AG20443 (cell line): ENCODE results near the gene USP53.
"Not testable (repeated sequence)": the region's sequence is repeated elsewhere in the genome, so short reads cannot be mapped to it uniquely, and the experiment has no call there.

Experiments used
- DNase-seq: peaks from one replicate; pipeline ENCODE4 v3.0.0; 2012; ENCODE audit warnings: low spot score, mixed read lengths

The USP53 gene

DNA sequence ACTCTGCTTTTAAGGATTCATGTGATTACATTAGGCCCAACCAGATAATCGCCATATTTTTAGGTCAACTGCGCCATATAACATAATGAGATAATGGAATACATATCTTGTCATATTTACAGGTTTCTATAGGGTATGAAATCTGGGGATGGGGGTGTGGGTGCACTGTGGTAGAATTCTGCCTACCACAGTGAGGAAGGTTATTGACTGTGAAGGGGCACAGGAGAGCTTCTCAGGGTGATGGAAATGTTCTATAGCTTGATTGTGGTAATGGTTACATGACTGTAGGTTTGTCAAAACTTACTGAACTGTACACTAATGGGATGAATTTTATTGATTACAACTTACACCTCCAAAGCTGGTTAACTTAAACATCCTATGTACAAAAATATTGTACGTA, 15.9 kb downstream of the USP53 start:
- no peak for DNase-seq

DNA sequence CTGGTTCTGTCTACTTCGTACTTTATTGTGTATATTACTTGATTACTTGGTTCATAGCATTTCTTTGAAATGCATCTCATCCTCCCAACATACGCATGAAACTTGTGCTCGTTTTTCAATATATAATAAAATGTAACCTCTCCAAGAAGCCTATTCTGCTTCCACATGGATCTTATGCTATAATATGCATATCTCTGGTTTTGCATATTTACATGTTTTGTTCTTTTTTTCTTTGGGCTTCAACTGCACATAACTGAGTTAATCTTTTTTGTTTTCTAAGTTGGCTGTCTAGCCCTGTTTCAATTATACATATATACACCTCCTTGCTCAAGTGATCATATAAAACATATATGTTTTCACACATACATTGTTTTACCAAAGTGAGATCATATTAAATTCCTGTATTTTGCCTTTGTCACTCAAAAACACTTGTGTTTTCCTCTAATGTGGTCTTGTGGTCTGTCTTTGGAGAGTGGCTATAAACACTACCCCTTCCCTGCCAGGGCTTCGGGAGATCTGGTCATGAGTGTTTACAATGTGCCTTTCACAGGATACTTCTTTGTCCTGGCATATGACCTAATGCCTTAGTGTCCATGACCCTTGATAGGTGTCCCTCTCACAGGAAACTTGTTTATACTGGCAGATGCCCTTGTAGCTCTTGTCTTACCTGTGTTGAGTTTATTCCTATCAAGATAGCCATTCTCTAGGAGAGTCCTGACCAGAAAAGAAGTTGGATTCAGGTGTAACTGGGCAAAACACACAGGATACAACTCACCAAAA, 17.6 kb downstream of the USP53 start:
- no peak for DNase-seq

DNA sequence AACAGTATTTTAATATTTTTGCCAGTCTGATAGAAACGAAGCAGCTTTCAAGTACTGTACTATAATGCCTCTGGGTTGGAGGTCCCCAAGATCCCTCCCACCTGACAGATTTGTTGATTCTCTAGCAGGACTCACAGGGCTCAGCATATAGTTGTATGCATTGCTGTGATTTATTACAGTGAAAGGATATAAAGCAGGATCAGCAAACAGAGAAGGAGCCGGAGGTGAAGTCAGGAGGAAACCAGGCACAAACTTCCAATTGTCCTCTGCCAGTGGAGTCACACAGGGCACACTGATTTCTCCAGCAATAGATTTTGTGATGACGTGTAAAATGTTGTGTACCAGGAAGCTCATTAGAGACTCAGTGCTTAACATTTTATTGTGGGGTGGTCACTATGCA, 19.0 kb downstream of the USP53 start:
- no peak for DNase-seq

DNA sequence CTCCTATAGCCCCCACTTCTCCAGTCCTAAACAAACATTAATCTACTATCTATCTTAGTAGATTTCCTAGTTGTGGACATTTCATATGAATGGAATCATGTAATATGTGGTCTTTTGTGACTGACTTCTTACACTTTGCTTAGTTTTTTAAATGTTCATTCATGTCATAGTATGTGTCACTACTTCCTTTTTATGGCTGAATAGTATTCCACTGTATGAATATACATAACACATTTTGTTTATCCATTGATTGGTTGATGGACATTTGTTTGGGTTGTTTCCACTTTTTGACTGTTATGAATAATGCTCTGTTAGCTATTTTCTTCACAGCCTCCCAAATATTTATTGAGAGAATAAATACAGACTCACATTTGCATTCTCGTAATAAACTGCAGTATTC, 19.8 kb downstream of the USP53 start:
- no peak for DNase-seq

DNA sequence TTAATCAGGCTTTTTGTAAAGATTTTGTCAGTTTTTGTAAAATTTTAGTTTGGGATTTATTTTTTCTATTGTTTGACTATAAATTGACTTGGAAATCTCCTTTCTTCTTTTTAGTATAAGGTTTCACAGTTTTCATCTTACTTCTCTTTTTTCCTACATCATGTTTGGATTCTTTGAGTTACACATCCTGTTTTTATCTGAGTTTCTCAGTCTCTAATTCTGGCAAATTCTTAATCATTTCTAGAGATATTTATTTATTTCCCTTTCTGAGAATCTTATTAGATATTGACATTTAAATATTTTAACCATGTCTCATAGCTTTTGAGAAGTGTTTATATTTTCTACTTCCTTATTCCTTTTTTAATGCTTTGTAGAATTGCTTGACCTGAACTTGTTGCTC, 20.7 kb downstream of the USP53 start:
- no peak for DNase-seq

DNA sequence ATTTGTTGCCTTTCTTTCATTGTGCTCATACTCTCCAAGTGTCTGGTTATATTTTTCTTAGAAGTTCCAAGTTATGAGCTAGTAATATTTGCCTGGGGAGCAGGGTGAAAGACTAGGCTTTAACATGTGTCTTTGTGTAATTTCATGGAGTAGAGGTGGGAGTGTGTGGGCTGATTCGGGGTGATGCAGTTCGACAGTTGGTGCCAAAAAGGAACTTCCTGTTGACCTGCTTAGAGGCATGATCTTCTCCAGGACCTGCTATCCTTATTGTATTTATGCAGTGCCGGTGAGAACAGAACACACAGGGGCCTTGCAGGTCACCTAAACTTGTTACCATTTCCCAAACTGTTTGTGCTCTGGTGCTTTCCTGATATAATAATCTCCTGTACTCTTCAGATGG, 21.2 kb downstream of the USP53 start:
- no peak for DNase-seq

DNA sequence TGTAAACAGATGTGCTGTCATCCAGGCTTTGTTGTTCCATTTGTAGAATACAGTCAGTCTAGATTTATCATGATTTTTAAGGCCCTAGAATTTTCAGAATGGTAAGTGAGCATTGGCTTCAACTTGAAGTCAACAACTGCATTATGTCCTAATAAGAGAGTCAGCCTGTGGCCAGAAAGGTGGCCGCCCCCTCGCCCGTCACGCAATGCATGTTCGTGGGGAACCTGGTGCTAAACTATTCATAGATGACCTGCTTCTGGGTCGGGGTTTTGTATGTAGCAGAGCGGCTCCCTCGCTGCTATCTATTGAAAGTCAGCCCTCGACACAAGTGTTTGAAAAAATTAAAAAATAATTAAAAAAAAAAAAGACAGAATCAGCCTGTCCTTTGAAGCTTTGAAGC, 24.7 kb downstream of the USP53 start:
- DNase-seq = no peak

DNA sequence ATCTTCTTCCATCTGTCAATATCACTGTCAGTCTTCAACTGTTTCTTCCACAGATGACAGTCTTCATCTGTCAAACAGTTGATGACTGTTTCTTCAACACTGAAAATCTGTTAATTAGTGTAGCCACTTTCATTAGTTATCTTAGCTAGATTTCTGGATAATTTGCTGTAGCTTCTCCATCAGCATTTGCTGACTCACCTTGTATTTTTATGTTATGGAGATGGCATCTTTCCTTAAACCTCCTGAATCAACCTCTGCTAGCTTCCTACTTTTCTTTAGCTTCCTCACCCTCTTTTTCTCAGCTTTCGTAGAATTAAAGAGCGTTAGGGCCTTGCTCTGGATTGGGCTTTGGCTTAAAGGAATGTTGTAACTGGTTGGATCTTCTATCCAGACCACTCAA, 25.1 kb downstream of the USP53 start:
- DNase-seq = no peak

DNA sequence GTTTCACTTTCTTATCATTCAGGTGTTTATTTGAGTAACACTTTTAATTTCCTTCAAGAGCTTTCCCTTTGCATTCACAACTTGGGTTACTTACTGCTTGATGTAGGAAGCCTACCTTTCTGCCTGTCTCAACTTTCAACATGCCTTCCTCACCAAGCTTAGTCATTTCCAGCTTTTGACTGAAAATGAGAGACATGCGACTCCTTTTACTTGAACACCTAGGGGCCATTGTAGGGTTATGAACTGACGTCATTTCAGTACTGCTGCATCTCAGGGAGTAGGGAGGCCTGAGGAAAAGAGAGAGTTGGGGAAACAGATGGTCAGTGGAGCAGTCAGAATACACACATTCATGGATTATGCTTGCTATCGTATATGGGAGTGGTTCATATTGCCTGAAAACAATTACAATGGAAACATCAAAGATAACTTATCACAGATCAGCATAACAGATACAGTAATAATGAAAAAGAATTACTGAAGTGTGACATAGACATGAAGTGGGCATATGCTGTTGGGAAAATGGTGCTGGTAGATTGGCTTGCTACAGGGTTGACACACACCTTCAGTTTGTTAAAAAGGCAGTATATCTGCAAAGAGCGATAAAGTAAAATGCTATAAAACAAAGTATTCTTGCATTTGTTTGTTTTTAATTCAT, 25.7 kb downstream of the USP53 start:
- DNase-seq = no peak

DNA sequence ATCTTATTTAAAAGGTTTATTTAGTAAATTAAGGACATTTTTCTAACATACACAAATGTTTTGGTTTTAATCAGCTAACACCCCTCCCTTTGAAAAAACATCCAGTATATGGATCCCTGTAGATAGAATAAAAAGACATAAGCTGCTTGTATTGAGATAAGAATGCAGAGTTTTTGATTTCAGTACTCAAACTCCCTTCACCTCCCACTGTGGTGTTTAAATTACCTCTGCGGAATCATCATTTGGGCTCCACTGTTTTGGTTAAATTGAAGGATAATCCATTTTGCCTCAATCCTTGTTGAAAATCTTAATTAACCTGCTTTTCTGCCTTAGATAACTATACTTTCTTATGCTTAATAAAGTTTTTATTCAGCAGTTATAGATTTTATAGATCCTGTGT, 27.6 kb downstream of the USP53 start:
- no peak for DNase-seq

DNA sequence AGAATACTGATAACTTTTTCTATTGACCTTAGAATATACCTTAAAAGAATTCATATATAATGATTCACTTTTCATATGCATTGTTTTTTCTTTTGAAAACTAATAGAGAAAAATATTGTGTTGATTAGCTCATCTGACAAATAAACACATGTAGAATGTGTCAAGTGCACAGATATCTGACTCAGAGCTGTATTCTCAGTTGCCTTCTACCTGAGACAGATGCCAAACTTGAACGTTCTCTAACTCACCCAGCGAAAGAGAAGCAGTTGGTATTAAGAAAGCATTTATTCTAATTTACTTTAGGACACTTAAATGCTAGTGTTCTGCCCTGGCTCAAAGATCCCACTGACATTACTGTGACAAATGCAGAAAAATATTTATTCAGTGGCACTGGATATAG, 28.1 kb downstream of the USP53 start:
- DNase-seq = no peak

DNA sequence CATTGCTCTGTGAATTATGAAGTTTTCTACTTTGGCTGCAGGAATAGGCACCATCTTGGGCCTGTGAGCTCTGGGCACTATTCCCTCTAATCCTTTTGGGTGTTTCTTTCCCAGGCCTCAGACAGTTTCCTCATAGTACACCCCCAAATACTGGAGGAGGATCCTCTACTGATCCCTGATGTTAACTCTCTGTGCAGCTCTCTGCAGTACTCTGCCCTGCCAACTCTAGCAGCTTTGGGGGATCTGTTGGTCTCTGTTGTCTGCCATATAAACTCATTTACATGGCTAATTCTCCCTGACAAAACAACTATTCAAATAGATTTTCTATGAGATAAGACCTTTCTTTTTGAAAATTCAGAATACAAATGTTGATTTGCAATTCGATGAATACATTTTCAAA, 29.9 kb downstream of the USP53 start:
- no peak for DNase-seq

DNA sequence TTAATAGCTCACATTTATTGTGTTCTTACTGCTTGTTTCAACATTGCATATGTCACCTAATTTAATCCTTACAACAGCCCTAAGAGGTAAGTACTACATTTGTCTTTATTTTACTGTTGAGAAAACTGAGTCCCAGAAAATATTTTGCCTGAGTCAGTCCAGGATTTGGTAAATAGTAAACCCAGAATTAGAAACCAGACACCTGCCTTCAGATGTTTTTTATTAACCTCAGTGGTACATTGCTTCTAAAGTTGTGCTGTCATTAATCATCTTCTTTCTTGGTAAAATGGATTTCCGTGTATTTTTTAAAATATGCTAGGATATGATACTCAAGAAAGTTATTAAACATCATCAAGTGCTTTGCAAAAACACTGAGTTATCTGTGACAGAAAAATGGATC, 31.4 kb downstream of the USP53 start:
- DNase-seq = no peak

DNA sequence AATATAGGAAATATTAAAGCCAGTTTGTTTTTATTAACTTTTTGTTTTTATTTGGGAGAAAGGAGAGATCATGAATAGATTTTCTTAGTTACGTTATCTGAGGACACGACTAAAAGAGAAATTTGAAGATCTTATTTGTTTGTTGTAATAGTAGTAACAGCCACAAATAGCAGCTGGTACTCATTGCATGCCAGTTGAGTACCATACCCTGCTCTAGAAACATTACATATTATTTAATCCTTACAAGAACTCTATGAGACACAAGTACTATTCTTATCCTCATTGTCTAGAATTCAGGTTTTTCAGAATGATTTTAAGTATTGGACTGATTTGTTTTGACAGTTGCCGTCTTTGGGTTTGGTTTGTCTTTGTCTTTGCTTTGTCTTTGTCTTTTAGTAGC, 31.8 kb downstream of the USP53 start:
- no peak for DNase-seq

DNA sequence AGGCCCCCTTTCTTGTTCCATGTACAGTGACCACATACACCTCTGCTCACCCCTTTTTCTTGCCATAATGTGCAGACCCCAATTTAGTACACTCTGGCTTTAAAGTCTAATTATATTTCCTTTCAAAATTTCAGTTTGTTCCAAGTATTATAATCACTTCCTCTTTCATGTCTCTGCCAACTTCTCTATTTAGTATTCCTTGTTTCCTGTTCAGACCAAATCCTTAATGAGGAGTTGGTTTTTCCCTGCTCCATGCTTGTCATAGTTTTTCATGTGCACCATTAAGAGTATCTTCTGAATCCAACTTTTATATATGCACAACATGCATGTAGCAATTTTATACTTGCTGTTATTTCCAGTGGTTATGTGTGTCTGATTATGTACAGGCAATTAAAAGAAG, 32.3 kb downstream of the USP53 start:
- DNase-seq = no peak

DNA sequence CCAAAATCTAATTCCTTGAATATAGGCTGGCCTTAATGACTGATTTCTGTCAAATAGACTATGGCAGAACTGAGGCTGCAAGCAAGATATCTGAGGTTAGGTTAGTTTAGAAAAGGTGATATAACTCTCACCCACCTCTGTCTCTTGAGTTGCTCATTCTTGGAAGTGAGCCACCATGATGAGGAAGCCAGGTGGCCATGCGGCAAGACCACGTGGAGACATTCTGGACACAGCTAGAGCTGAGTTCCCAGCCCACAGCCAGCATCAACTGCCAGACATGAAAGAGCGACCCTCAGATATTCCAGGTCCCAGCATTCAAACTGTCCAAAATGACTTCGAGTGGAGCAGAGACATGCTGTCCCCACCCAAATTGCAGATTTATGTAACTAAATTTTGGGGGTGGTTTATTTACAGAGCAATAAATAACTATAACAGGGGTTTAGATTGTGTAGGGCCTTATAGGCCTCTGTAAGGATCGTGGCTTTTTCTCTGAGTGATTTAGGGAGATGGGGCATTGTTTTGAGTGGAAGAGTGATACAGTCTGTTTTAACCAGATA, 33.7 kb downstream of the USP53 start:
- DNase-seq = no peak

DNA sequence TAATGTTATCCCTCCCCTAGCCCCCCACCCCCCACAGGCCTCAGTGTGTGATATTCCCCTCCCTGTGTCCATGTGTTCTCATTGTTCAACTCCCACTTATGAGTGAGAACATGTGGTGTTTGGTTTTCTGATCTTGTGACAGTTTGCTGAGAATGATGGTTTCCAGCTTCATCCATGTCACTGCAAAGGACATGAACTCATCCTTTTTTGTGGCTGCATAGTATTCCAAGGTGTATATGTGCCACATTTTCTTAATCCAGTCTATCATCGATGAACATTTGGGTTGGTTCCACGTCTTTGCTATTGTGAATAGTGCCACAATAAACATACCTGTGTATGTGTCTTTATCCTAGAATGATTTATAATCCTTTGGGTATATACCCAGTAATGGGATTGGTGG, 38.5 kb downstream of the USP53 start:
- DNase-seq = not testable (repeated sequence)

DNA sequence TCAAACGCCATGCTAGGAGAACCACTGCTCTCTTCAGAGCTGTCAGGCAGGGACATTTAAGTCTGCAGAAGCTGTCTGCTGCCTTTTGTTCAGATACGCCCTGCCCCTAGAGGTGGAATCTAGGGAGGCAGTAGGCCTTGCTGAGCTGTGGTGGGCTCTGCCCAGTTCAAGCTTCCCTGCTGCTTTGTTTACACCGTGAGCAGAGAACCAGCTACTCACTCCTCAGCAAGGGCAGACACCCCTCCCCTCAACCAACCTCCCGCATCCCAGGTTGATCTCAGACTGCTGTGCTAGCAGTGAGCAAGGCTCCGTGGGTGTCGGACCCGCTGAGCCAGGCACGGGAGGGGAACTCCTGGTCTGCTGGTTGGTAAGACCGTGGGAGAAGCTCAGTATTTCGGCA, 42.7 kb downstream of the USP53 start:
- not testable (repeated sequence) for DNase-seq

DNA sequence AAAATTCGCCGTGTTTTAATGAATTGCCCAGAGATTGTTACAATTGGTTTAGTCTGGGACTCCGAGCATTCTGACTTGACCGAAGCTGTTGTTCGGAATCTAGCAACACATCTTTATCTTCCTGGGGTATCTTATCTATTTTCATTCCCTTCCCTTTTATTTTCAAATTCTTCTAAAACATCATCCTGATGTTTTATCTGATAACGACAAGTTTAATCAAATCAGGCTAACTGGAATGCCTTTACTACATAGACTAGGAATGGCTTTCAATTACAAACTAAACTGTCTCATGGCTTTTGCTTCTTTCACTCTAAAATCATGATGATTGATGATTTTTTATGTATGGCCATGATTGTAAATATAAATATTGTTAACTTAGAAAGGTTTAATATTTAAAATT, 48.0 kb downstream of the USP53 start:
- DNase-seq = no peak

DNA sequence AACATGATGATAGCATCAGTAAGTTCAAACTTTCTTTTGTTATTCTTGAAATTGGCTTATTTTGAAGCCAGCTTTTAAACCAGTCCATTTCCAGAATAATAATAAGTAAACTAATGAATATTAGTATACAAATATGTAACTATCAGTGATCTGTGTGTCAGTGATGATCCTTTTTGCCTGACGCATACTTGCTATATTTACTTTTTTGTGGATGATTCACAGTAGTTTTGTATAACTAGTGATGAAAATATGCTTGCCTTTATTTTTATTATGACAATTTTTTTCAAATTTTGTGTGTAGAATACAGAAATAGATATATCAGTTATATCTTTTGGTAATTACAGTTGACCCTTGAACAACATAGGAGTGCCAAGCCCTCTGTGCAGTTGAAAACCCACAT, 49.5 kb downstream of the USP53 start:
- DNase-seq = no peak

DNA sequence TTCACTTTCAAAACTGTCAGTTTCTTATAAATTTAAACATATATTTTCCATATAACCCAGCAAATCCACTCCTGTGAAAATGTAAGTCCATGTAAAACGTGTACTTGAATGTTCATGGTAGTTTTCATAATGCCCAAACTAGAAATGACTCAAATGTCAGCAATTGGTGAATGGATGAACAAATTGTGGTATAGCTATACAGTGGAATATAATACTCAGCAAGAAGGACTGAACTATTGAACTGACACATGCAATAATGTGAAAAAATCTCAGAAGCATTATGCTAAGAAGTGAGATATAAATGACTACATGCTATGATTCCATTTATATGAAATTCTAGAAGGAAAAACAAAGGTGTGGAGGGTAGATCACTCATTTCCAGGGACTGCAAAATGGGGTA, 52.2 kb downstream of the USP53 start:
- DNase-seq = no peak

DNA sequence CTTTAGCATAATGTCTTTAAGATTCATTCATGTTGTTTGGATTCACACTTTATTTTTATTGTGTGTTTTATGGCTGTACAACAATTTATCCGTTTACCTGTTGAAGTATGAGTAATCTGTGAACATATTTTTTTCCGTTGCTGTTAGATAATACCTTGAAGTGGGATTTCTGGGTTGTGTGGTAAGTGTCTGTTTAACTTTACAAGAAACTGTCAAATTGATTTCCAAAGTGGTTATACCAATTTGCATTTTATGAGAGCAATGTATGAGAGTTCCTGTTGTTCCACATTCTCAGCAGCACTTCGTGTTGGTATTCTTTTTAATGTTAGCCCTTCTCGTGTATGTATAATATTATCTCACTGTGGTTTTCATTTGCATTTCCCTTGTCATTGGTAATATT, 53.6 kb downstream of the USP53 start:
- no peak for DNase-seq

DNA sequence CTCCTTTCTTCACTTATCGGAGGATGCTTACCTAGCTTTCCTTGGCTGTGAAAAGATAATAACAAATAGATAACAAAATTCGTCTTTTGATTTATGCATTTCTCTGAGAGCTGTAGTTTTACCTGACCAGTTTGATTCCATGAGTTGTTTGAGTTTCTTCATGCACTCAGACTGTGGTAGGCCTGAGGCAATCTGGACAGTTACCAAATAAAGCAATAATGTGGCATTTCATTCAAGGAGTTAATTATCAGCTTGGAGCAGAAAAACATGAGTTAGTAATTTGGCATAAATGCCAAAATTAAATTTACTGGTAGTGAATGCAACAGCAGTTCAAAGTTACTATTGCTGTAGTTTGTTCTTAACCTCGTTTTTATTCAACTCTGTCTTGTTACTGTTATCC, 56.0 kb downstream of the USP53 start:
- no peak for DNase-seq
